NK-92 (cell line): Measurements from ENCODE around the gene ACP7.
"Not testable (repeated sequence)": the region's sequence is repeated elsewhere in the genome, so short reads cannot be mapped to it uniquely, and the experiment has no call there.

Source experiments
- DNase-seq: peaks from one replicate; lab custom pipeline; 2025; ENCODE audit not compliant: unreplicated experiment; lab: John Stamatoyannopoulos, UW

The ACP7 gene

GRCh38 chr19:39104186-39104596, 20.0 kb downstream of the ACP7 start:
- no peak for DNase-seq

DNA sequence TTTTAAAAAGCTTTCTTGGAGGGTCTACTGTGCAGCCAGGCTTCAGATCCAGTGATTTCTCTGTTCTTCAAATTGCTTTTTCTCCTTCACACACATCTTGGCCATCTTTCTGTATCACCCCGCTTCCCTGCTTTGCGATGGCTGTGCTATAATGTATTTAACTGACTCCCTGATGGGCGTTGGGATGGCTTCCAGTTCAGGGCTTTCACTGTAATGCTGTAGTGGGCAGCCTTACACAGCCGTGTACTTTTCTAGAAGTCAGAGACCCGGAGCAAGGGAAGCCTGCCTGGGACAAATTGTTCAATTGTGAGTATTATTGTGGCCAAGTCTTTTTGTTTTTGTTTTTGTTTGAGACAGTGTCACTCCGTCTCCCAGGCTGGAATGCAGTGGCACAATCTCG, 22.0 kb downstream of the ACP7 start:
- no peak for DNase-seq

GRCh38 chr19:39109641-39110040, 25.5 kb downstream of the ACP7 start:
- DNase-seq = no peak

DNA sequence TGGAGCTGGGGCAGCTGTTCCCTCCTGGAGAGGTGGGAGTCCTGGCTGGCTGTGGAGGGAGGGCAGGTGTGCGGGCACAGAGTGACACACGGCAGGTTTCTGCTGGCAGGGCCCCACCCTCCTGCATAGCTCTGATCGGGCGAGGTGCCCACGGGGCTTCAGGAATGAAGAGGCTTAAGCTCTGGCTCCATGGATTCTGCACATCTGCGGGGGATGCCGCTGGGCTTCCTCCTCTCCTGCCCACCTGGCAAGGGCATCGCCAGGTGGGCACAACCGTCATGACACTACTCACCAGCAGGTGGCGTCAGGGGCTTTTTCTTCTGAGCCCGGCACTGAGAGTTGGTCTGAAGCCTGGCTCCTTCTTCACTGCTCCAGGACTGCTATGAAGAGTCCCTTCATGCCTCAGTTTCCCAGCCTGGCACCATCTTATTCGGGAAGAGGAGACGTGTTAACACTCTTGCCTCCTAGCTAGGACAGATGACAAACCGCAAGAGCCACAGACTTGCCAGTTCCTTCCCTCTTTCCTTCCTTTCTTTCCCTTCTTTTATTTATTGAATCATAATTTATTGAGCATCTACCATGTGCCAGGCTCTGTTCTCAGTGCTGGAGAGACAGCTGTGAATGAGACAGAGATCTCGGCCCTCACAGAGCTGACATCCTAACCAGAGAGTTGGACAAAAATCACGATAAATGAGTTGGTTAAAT, 26.2 kb downstream of the ACP7 start:
- DNase-seq = no peak

DNA sequence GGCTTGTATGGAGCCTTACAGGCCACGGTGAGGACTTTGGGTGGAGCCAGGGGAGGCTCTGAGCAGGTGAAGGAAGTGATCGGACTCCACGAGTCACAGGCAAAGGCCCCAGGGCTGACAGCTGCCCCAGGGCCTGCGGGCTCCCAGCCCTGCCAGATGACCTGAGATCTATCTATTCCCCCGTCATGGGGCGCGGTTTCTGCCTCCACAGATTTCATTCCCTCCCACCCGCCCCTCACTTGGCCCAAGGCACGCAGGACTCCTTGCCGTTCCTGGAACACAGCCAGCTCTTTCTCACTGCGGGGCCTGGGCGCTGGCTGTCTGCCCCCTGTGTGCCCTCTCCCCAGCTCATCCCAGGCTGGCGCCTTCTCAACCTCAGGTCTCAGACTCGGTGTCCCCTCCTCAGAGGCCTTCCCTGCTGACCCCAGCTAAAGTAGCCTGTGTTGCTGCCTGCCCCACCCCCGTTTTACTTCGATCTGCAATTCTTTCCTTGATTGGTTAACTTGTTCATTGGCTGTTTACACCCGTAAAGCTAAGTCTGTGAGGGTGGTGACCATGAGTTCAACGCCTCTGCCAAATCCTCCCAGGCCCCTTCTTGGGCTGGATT, 27.5 kb downstream of the ACP7 start:
- no peak for DNase-seq

- no peak for DNase-seq
Measured at GRCh38 chr19:39112338-39112890, 28.2 kb downstream of the ACP7 start.

GRCh38 chr19:39113199-39113598, 29.0 kb downstream of the ACP7 start:
- no peak for DNase-seq

DNA sequence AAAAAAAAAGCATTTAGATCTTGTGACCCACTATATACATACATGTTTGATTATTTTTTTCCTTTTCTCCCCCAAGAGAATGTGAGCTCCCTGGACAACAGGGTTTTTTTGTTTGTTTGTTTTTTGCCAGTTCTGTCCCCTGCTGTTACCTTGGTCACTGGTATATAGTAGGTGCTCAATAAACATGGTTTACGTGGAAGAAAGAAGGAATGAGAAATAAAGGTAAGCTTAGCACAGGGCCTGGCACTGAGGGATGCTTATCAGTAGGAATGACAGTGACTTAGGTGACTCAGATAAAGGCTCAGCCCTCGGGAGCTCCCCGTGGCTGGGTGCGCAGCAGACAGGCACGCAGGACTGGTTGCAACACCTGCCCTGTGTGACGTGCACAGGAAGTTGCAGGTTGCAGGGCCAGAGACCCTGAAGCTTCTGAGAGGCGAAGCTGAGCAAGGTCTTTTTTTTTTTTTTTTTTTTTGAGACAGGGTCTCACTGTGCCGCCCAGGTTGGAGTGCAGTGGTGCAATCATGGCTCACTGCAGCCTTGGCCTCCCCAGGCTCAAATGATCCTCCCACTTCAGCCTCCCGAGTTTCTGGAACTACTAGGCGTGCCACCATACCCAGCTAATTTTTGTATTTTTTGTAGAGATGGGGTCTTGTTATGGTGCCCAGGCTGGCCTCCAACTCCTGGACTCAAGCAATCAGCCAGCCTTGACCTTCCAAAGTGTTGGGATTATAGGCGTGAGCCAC, 31.1 kb downstream of the ACP7 start:
- no peak for DNase-seq

DNA sequence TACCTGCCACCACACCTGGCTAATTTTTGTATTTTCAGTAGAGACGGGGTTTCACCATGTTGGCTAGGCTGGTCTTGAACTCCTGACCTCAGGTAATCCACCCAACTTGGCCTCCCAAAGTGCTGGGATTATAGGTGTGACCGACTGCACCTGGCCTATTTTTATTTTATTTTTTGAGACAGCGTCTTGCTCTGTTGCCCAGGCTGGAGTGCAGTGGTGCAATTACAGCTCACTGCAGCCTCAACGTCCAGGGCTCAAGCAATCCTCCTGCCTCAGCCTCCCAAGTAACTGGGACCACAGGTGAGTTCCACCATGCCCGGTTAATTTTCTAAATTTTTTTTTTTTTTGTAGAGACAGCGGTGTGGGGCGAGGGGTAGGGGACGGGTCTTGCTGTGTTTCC, 32.9 kb downstream of the ACP7 start:
- DNase-seq = not testable (repeated sequence)

GRCh38 chr19:39119830-39120229, 35.7 kb downstream of the ACP7 start:
- no peak for DNase-seq

DNA sequence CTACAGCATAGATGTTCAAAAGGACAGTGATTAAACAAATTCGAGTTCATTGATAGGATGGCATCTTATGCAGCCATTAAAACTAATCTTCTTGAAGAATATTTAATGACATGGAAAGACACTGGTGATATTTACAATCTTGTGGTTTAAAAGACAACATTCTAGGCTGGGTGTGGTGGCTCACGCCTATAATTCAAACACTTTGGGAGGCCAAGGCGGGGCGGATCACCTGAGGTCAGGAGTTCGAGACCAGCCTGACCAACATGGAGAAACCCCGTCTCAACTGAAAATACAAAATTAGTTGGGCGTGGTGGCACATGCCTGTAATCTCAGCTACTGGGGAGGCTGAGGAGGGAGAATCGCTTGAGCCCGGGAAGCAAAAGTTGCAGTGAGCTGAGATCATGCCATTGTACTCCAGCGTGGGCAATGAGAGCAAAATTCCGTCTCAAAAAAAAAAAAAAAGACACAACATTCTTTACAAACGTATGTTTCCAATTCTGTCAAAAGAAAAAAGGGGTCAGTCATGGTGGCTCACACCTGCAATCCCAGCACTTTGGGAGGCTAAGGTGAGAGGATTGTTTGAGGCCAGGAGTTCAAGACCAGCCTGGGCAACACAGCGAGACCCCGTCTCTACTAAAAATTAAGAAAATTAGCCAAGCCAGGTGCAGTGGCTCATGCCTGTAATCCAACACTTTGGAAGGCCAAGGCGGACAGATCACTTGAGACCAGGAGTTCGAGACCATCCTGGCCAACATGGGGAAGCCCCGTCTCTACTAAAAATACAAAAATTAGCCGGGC, 39.0 kb downstream of the ACP7 start:
- DNase-seq = no peak

DNA sequence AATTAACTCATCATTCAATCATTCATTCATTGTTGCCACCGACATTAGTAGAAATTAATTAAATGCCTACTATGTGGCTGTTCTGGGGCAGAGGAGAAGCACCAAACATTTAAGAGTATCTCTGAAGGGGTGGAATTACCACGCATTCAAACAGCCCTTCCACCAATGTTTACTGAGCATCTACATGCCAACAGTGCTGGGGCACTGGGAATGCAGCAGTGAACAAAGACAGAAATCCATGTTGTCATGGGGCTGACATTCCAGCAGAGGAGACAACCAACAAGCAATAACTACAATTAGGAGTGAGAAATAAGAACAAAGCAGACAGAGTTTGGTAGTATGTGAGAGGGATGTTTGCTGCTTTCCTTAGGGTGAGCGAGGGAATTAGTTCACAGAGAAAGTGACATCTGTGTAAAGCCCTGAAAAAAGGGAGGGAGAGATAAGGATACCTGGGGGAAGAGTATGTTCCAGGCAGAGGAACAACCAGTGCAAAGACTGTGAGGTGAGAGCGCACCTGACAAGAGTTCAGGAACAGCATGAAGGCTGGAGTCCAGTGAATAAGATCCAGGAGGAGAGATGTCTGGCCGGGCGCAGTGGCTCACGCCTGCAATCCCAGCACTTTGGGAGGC, 40.1 kb downstream of the ACP7 start:
- no peak for DNase-seq

DNA sequence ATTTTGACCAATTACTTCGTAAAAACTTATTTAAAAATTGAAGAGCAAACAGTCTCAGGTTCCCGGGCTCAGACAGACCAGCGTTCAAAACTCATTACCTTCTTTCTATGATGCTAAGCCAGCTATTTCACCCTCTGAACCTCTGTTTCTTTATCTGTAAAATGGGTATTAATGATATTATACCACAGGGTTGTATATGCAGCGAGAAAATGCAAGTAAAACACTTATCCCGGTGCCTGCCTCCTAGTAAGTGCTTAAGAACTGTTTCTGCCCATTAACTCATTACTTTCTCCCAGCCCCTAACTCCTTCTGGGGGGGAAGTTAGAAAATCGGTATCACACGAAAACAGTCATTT, 41.0 kb downstream of the ACP7 start:
- DNase-seq = no peak

GRCh38 chr19:39125554-39126311, 41.6 kb downstream of the ACP7 start, which contains the start of gene PAK4:
TSS of gene PAK4 (plus strand) at chr19:39125786. CDS start at chr19:39169554, 43,768 bp downstream.
- peak; percentile 77 for DNase-seq

- no peak for DNase-seq
Measured at GRCh38 chr19:39126312-39127187, 42.4 kb downstream of the ACP7 start.

- DNase-seq = no peak
Measured at GRCh38 chr19:39127812-39128515, 43.8 kb downstream of the ACP7 start.

- DNase-seq = no peak
Measured at GRCh38 chr19:39128516-39129079, 44.4 kb downstream of the ACP7 start.

DNA sequence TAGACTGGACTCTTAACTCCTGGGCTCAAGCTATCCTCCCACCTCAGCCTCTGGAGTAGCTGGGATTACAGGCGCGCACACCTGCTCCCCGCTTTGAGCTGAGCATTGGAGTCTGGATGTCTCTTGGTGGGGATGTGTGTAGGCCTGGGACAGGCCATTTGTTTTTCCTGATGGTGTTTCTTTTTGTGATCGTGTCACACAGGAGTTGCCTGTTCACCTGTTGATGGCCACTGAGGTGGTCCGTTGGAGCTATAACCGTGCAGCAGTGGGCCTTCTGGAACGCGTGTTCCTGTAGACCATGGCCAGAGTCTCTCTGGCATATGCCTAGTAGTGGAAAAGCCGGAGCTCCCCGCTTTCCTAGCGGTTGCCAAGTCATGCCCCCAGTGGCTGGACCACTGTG, 44.9 kb downstream of the ACP7 start:
- DNase-seq = no peak
